ENCODE data around the gene VAV2. TPM values are rescaled to one million over a fixed set of nuclear protein-coding genes. Genes with fewer than 3 reads are reported as not detected.
A peak's percentile ranks its signal among the peaks of the same experiment; 100 is the strongest.

The VAV2 gene
- polyA plus RNA-seq, 1 of the 3 experiments (the other 2 are of a cell fraction): 14.9 TPM

GRCh38 chr9:133835262-133835901, 156.7 kb downstream of the VAV2 start (continued):
- no peak for TF ChIP-seq POLR2AphosphoS5 (IDR thresholded peaks at IDR 0.05; ENCODE audit: low read depth, low read length)
- TF ChIP-seq FOSL2 (IDR thresholded peaks at IDR 0.05; ENCODE audit: borderline replicate concordance, low read depth): no peak
- no peak for TF ChIP-seq USF1 (IDR thresholded peaks at IDR 0.05; ENCODE audit: borderline replicate concordance, low read depth)
- peak; percentile 71 for TF ChIP-seq GATA2 (CRISPR knock-in tag; IDR thresholded peaks at IDR 0.05)
- no peak for TF ChIP-seq TEAD4 (IDR thresholded peaks at IDR 0.05; ENCODE audit: borderline replicate concordance, insufficient read depth)

DNA sequence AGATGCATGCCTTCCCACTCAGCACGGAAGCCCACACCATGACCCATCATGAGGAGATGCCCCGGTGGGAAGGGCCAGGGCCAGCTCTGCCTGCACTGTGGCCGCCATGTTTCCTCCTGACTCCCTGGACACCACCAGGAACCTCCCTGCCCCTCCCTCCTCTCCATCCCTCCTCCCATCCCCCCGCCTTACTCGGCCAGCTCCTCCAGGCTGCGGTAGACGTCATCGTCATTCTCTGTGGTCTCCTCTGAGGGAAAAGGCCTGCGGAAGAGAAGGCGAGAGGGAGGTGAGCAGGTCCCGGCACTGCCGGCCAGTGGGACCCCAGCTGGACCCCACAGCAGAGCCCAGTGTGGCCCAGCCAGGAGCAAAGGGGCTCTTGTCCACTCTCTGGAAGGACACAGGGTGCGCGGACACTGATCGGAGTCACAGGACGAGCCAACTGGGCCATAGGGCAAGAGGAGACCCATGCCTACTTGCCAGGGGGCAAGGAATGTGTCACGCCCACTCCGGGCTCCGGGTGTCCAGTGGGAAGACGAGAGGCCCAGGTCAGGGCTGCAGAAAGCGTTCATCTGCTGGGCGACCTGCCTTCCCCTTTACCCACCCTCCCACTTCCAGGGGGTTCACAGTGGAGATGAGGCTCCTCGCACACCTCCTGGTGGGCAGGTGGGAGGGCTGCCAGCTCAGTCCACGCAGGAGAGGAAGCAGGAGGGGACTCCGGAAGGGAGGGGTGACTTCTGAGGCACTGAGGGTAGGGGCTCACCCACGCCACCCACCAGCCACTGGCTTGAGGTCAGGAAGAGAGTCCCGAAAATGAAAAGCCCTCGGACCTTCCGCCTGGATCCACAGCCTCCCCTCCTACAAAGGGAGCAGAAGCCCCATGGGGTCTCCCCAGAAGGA, 157.8 kb downstream of the VAV2 start:
- H3K9ac ChIP-seq: no peak overlapping the region
- H3F3A ChIP-seq (replicated peaks; ENCODE audit: insufficient read depth): no peaks in the 10 kb centered on the region
- ChIA-PET POLR2A (interaction anchor here (1.0 to 1.8 kb wide), 5 partner anchors 35 to 156 kb away, joined by 3 to 6 read pairs (median 3); no protein-coding TSS in a partner anchor), CTCF (interaction anchor here (0.6 to 5.4 kb wide), 11 partner anchors 8 to 160 kb away, joined by 3 to 37 read pairs (median 3); no protein-coding TSS in a partner anchor)
- DNase-seq: no peak
- H3K4me3 ChIP-seq (ENCODE audit: low read depth in 2 of 2, low read length in 1 of 2): no peak overlapping the region
- no peaks in the 10 kb centered on the region for H3K9me3 ChIP-seq
- H3K79me2 ChIP-seq (ENCODE audit: insufficient read depth): peaks cover 25% of the 10 kb centered on the region; the same call in 1 of the 2 replicates
- H3K27ac ChIP-seq (ENCODE audit: low read depth in 2 of 2, low read length in 1 of 2): peak overlapping the region in 1 of 2 experiments; percentile 85; a peak in 2 of 4 replicates
- peaks cover 0 to 54% of the 10 kb centered on the region in 2 experiments; a peak in 2 of 4 replicates for H3K4me1 ChIP-seq (ENCODE audit: control insufficient read depth in 1 of 2, insufficient read depth in 2 of 2, low read depth in 1 of 2, low read length in 1 of 2)
- H3K36me3 ChIP-seq (replicated peaks in 1 of 2; ENCODE audit: control insufficient read depth in 1 of 2, insufficient read depth in 2 of 2, low read length in 1 of 2): peaks cover 0 to 3% of the 10 kb centered on the region in 2 experiments
- H3K9me2 ChIP-seq: no peaks in the 10 kb centered on the region
- H2AFZ ChIP-seq (ENCODE audit: low read depth): no peak overlapping the region
- 0 out of 2 replicates have a peak, but pooled peaks cover 16% of the 10 kb centered on the region for H4K20me1 ChIP-seq (ENCODE audit: insufficient read depth)
- H3K27me3 ChIP-seq (ENCODE audit: insufficient read depth): no peaks in the 10 kb centered on the region
- H3K4me2 ChIP-seq: no peak overlapping the region
- 93% methylated on average over 19 of the region's 29 CpGs for WGBS (ENCODE audit: low lambda C conversion rate)
- TF ChIP-seq, protein P1, sequence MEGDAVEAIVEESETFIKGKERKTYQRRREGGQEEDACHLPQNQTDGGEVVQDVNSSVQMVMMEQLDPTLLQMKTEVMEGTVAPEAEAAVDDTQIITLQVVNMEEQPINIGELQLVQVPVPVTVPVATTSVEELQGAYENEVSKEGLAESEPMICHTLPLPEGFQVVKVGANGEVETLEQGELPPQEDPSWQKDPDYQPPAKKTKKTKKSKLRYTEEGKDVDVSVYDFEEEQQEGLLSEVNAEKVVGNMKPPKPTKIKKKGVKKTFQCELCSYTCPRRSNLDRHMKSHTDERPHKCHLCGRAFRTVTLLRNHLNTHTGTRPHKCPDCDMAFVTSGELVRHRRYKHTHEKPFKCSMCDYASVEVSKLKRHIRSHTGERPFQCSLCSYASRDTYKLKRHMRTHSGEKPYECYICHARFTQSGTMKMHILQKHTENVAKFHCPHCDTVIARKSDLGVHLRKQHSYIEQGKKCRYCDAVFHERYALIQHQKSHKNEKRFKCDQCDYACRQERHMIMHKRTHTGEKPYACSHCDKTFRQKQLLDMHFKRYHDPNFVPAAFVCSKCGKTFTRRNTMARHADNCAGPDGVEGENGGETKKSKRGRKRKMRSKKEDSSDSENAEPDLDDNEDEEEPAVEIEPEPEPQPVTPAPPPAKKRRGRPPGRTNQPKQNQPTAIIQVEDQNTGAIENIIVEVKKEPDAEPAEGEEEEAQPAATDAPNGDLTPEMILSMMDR (IDR thresholded peaks at IDR 0.05): no peak
- no peak for TF ChIP-seq POLR2AphosphoS5 (IDR thresholded peaks at IDR 0.05; ENCODE audit: low read depth, low read length)
- no peak for TF ChIP-seq SMC3 (IDR thresholded peaks at IDR 0.05; ENCODE audit: low read depth, low read length)
- no peak for TF ChIP-seq RXRA (IDR thresholded peaks at IDR 0.05; ENCODE audit: borderline replicate concordance, low read depth)
- TF ChIP-seq GATA2 (CRISPR knock-in tag; IDR thresholded peaks at IDR 0.05): no peak
- no peak for TF ChIP-seq ZBTB33 (IDR thresholded peaks at IDR 0.05; ENCODE audit: borderline replicate concordance, low read depth)

Data from SK-N-SH (cell line).